ENCODE data around the gene ACAA2. TPM values are rescaled to one million over a fixed set of nuclear protein-coding genes. Genes with fewer than 3 reads are reported as not detected.
"Not testable (repeated sequence)": the region's sequence is repeated elsewhere in the genome, so short reads cannot be mapped to it uniquely, and the experiment has no call there.

The ACAA2 gene
- polyA plus RNA-seq, 1 of the 3 experiments (the other 2 are of a cell fraction) = 34.9 TPM

DNA sequence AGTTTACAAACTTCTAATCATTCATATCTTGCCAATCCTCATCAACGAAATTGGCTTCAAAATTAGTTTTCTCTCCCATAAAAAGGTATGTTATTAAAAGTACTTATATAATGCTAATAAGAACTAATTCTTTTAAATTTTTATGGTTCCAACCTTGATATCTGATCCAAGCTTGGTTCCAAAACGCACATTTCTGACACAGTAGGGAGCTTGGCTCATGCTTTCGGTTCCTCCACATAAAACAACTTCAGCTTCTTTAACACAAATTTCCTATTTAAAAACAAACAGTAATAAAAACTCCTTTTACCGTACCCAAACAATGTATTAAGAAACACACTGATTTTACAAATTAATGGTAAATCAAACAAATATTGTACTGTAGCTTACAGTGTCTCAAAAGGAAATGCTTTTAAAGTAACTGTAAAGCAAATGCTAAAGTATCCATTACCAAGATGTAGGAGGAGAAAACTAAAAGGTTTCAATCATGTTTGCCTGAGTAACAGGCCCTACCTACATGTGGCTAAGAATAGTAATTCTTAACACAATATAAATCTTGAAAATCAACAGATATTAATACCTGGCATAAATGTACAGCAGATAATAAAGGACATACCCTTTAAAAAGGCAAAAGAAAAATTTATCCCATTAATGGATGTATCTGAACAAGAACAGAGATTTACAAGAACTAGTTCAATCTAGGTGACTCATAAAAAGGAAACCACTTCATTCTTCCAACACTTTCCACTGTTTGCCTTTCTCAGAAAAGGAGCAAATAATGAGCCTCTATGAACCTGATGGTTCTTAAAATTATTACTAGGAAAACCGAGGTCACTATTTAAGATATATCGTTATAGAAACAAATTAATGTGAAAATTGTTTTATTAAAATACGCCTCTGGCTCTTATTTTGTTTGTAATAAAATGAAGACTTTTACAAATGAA is 17.5 kb downstream of the ACAA2 start:
- Histone ChIP-seq H3K9me3 (no peaks in the 10 kb centered on the region), H3K79me2 (ENCODE audit: insufficient read depth) (no peaks in the 10 kb centered on the region), H3K4me3 (ENCODE audit: low read depth in 2 of 2, low read length in 1 of 2) (no peak overlapping the region), H3K27ac (ENCODE audit: low read depth in 2 of 2, low read length in 1 of 2) (no peak overlapping the region; a peak in 1 of 4 replicates), H3K9ac (no peak overlapping the region), H3K9me2 (no peaks in the 10 kb centered on the region), H3K27me3 (ENCODE audit: insufficient read depth) (no peaks in the 10 kb centered on the region), H2AFZ (ENCODE audit: low read depth) (no peak overlapping the region), H3K4me1 (ENCODE audit: control insufficient read depth in 1 of 2, insufficient read depth in 2 of 2, low read depth in 1 of 2, low read length in 1 of 2) (peaks cover 0 to 6% of the 10 kb centered on the region in 2 experiments; a peak in 1 of 4 replicates), H3K4me2 (no peak overlapping the region), H3K36me3 (replicated peaks in 1 of 2; ENCODE audit: control insufficient read depth in 1 of 2, insufficient read depth in 2 of 2, low read length in 1 of 2) (peaks cover 65 to 72% of the 10 kb centered on the region in 2 experiments), H3F3A (replicated peaks; ENCODE audit: insufficient read depth) (peaks cover 12% of the 10 kb centered on the region), H4K20me1 (ENCODE audit: insufficient read depth) (no peaks in the 10 kb centered on the region)
- ChIA-PET CTCF (interaction anchor here (0.7 to 2.0 kb wide), 2 partner anchors 11 to 27 kb away, joined by 3 to 8 read pairs; no protein-coding TSS in a partner anchor), POLR2A (no interaction called here)
- no peak for TF ChIP-seq TCF12 (IDR thresholded peaks at IDR 0.05)
- TF ChIP-seq FOSL2 (IDR thresholded peaks at IDR 0.05; ENCODE audit: borderline replicate concordance, low read depth) = 0 out of 2 replicates have a peak, but pooled peaks have one; percentile 2
- no peak for DNase-seq
- 92% methylated on average over 7 of the region's 7 CpGs for WGBS (ENCODE audit: low lambda C conversion rate)

DNA sequence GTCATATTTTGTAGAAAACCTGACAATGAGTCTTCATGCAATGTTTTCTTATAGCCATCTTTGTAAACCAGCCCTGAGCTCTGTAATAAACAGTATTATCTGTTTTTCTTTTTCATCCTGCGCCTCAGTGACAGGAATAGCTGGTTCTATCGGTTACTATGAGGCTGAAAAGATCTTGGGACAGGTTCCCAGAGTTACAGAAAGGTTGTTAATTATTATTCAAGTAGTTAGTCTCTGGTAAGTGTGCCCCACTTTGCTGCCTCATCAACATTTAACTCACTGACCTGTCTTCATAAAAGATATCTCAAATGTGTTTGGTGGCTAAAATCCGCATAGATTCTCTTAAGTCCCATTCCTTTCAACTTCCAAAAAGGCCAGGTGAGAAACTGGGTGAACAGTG is 18.6 kb downstream of the ACAA2 start:
- Histone ChIP-seq H3K9ac (no peak overlapping the region), H3K4me1 (ENCODE audit: control insufficient read depth in 1 of 2, insufficient read depth in 2 of 2, low read depth in 1 of 2, low read length in 1 of 2) (peaks cover 0 to 6% of the 10 kb centered on the region in 2 experiments; a peak in 1 of 4 replicates), H4K20me1 (ENCODE audit: insufficient read depth) (no peaks in the 10 kb centered on the region), H2AFZ (ENCODE audit: low read depth) (no peak overlapping the region), H3K4me3 (ENCODE audit: low read depth in 2 of 2, low read length in 1 of 2) (no peak overlapping the region), H3K27ac (ENCODE audit: low read depth in 2 of 2, low read length in 1 of 2) (no peak overlapping the region), H3K27me3 (ENCODE audit: insufficient read depth) (no peaks in the 10 kb centered on the region), H3K36me3 (replicated peaks in 1 of 2; ENCODE audit: control insufficient read depth in 1 of 2, insufficient read depth in 2 of 2, low read length in 1 of 2) (peaks cover 76 to 82% of the 10 kb centered on the region in 2 experiments), H3F3A (replicated peaks; ENCODE audit: insufficient read depth) (peaks cover 12% of the 10 kb centered on the region), H3K9me2 (no peaks in the 10 kb centered on the region), H3K4me2 (no peak overlapping the region), H3K79me2 (ENCODE audit: insufficient read depth) (no peaks in the 10 kb centered on the region), H3K9me3 (no peaks in the 10 kb centered on the region)
- TF ChIP-seq SIN3A (IDR thresholded peaks at IDR 0.05; ENCODE audit: borderline replicate concordance, low read depth, low read length) (no peak), ELF1 (IDR thresholded peaks at IDR 0.05) (no peak), EZH2phosphoT487 (IDR thresholded peaks at IDR 0.05; ENCODE audit: borderline replicate concordance, low read depth) (no peak), GABPA (IDR thresholded peaks at IDR 0.05; ENCODE audit: low read depth) (no peak), POLR2AphosphoS5 (IDR thresholded peaks at IDR 0.05; ENCODE audit: low read depth, low read length) (no peak), TEAD4 (IDR thresholded peaks at IDR 0.05; ENCODE audit: borderline replicate concordance, insufficient read depth) (no peak), GATA2 (CRISPR knock-in tag; IDR thresholded peaks at IDR 0.05) (no peak)
- TF ChIP-seq, protein P1, sequence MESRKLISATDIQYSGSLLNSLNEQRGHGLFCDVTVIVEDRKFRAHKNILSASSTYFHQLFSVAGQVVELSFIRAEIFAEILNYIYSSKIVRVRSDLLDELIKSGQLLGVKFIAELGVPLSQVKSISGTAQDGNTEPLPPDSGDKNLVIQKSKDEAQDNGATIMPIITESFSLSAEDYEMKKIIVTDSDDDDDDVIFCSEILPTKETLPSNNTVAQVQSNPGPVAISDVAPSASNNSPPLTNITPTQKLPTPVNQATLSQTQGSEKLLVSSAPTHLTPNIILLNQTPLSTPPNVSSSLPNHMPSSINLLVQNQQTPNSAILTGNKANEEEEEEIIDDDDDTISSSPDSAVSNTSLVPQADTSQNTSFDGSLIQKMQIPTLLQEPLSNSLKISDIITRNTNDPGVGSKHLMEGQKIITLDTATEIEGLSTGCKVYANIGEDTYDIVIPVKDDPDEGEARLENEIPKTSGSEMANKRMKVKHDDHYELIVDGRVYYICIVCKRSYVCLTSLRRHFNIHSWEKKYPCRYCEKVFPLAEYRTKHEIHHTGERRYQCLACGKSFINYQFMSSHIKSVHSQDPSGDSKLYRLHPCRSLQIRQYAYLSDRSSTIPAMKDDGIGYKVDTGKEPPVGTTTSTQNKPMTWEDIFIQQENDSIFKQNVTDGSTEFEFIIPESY (IDR thresholded peaks at IDR 0.05; ENCODE audit: borderline replicate concordance, low read depth) = no peak
- TF ChIP-seq, protein P2, sequence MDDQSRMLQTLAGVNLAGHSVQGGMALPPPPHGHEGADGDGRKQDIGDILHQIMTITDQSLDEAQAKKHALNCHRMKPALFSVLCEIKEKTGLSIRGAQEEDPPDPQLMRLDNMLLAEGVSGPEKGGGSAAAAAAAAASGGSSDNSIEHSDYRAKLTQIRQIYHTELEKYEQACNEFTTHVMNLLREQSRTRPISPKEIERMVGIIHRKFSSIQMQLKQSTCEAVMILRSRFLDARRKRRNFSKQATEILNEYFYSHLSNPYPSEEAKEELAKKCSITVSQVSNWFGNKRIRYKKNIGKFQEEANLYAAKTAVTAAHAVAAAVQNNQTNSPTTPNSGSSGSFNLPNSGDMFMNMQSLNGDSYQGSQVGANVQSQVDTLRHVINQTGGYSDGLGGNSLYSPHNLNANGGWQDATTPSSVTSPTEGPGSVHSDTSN (IDR thresholded peaks at IDR 0.05) = no peak
- no peak for DNase-seq
- WGBS (ENCODE audit: low lambda C conversion rate) = 97% methylated on average over 3 of the region's 3 CpGs
- CTCF ChIA-PET = interaction anchor here (1.4 to 2.0 kb wide), 2 partner anchors 10 to 284 kb away, joined by 3 to 8 read pairs; no protein-coding TSS in a partner anchor
- POLR2A ChIA-PET = no interaction called here

DNA sequence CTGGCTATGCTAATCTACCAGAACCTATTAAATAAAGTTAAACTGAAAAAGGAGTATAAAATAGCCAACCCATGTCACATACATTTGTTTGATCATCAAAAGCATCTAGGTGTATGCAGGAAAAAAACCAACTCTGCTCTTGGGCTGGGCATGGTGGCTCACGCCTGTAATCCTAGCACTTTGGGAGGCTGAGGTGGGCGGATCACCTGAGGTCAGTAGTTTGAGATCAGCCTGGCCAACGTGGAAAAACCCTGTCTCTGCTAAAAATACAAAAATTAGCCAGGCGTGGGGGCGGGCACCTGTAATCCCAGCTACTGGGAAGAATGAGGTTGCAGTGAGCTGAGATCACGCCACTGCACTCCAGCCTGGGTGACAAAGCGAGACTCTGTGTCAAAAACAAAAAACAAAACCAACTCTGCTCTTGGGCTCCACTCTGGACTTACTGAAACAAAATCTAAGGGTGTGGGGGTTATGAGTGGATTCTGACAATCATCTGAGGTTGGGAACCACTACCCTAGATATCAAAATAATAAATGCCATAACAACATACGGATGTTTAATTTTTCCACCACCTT is 23.7 kb downstream of the ACAA2 start:
- H3K9me2 ChIP-seq; H3K4me1 ChIP-seq (ENCODE audit: control insufficient read depth in 1 of 2, insufficient read depth in 2 of 2, low read depth in 1 of 2, low read length in 1 of 2); H3K4me2 ChIP-seq; H3K4me3 ChIP-seq (ENCODE audit: low read depth in 2 of 2, low read length in 1 of 2); H2AFZ ChIP-seq (ENCODE audit: low read depth); H4K20me1 ChIP-seq (ENCODE audit: insufficient read depth); DNase-seq; H3K27me3 ChIP-seq (ENCODE audit: insufficient read depth); H3K9ac ChIP-seq; POLR2A ChIA-PET; H3K79me2 ChIP-seq (ENCODE audit: insufficient read depth); H3K27ac ChIP-seq (ENCODE audit: low read depth in 2 of 2, low read length in 1 of 2); H3K9me3 ChIP-seq; H3F3A ChIP-seq (replicated peaks; ENCODE audit: insufficient read depth): not testable (repeated sequence)
- peaks cover 82 to 88% of the 10 kb centered on the region in 2 experiments for H3K36me3 ChIP-seq (replicated peaks in 1 of 2; ENCODE audit: control insufficient read depth in 1 of 2, insufficient read depth in 2 of 2, low read length in 1 of 2)
- CTCF ChIA-PET = interaction anchor here (1.2 to 1.8 kb wide), 3 partner anchors 15 to 279 kb away, joined by 3 to 6 read pairs (median 3); no protein-coding TSS in a partner anchor
- 88% methylated on average over 8 of the region's 8 CpGs for WGBS (ENCODE audit: low lambda C conversion rate)

All from SK-N-SH (cell line).